GM18505 (cell line): ENCODE results near the gene ARHGAP22.

Experiments
- ATAC-seq: cut with Tn5 transposase; IDR thresholded peaks from one replicate; pipeline ENCODE4 v1.9.1; 2021; ENCODE audit not compliant: unreplicated experiment
- POLR2A ChIP-seq: IDR thresholded peaks from 4 replicates; pipeline ENCODE4 v1.6.1; 2011; ENCODE audit warnings: borderline replicate concordance; ENCODE audit not compliant: insufficient read depth, insufficient read length; ENCODE audit errors: extremely low read depth

Gene ARHGAP22

DNA sequence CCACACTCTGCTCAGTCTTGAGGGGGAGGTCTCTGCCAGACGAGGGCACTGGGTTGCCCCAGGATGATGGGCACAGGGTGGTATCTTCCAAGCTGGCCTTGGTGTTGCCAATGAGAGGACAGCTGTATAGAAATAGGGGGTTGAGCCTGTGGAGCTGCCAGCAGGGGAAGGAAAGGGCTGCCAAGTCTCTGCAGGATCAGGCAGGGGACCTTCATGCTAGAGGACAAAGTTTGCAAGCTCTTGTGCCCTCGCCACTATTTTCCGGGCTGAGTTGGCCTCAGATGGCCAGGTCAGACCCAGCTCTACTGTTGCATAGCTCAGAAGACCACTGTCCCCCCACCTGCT is 68.7 kb downstream of the ARHGAP22 start:
- TF ChIP-seq POLR2A, result no peak
- ATAC-seq, result no peak

DNA sequence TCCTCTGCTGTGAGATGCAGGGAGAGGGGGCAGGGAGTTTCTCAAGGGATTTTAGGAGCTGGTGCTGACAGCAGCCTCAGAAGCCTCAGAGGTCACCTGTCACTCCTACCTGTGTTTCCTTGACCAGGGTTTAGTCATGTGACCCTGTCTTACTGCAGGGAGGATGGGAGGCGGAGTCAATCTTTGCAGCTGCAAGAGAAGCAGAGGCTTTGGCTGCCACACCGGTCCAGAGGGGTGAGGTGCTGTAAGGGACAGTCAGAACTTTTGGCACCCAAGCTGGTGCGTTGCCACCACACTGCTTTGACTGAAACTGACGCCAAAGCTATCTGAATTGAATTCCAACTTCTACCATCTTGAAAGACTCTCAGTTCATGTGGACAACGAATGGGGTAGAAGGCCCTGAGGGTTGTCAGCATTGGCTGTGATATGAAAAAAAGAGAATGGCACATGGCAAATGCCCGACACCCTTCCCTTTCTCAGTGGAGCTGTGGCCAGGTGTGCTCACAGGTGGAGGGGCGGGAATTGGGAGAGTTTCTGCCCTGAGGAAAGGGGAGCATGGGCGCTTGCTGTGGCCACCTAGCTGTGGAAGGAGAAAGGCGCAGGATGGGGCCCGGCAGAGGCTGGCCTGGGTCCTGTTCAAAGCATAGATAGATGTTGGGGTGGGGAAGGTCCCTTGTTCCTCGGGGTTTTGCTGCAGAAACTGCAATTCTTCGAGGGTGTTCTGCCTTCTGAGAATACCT is 69.3 kb downstream of the ARHGAP22 start:
- no peak for TF ChIP-seq POLR2A
- ATAC-seq, result no peak

GRCh38 chr10:48533951-48534720 is 70.7 kb downstream of the ARHGAP22 start:
- no peak for ATAC-seq
- TF ChIP-seq POLR2A, result no peak

GRCh38 chr10:48533540-48533939 is 71.3 kb downstream of the ARHGAP22 start:
- no peak for ATAC-seq
- TF ChIP-seq POLR2A, result no peak

DNA sequence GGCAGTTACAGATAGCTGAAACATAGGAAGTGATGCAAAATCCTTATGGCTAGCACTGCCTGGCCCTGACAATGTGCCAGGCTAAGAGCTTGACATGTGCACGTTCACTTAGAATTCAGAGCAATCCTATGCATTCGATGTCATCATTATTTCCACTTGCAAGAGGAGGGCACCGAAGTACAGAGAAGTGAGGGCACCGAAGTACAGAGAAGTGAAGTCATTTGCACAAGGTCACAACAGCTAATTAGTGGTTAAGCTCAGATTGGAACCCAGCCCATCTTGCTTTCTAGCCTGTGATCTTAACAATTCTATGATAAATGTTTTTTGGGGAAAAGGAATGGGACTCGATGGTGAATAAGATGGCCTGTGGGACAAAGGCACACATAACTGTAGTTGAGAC is 73.4 kb downstream of the ARHGAP22 start:
- ATAC-seq, result no peak
- TF ChIP-seq POLR2A, result no peak

GRCh38 chr10:48529331-48529730 is 75.5 kb downstream of the ARHGAP22 start:
- no peak for TF ChIP-seq POLR2A

GRCh38 chr10:48527756-48528155 is 77.1 kb downstream of the ARHGAP22 start:
- ATAC-seq, result no peak
- no peak for TF ChIP-seq POLR2A

More at GRCh38 chr10:48529331-48529730, 75.5 kb downstream of the ARHGAP22 start:
- no peak for ATAC-seq

GRCh38 chr10:48526846-48527505 is 77.9 kb downstream of the ARHGAP22 start:
- no peak for ATAC-seq
- no peak for TF ChIP-seq POLR2A

DNA sequence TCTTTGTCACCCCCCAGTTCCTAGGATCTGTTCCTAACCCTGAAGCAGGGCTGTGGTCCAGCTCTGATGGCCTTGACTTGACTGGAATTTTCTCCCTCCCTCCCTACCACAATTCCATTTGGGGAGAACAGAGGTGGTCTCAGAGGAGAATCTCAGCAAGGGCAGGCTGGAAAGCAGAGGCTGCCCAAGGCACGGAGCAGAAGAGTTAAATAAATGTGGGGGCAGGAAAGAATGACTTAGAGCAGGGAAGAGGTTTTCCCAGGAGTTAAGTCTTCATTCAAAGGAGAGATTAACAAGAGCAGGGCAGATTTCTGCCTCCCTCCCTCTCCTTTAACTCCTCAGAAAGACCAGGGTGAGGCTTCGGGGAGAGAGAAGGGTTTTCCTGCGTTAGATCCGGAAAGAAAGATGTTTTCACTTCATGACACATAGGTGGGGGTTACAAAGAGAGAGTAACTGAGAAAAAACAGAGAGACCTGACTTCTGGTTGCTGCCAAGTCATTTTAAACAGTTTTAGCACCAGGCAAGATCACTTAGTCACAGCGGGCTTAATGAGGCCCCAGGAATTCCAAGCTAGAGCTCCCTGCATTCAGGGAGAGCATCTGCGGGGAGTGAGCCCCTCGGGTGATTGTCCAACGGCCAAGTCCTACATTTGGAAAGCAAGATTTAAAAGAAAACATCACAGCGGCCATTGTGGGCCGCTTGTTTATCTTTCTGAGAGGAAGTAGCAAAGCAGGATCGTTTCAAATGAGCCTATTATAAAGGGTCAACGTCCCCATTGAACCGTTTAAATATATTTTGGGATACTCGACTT is 78.7 kb downstream of the ARHGAP22 start:
- no peak for ATAC-seq
- TF ChIP-seq POLR2A, result no peak

- ATAC-seq, result no peak
- TF ChIP-seq POLR2A, result no peak
Measured at GRCh38 chr10:48525113-48525512, 79.8 kb downstream of the ARHGAP22 start.

DNA sequence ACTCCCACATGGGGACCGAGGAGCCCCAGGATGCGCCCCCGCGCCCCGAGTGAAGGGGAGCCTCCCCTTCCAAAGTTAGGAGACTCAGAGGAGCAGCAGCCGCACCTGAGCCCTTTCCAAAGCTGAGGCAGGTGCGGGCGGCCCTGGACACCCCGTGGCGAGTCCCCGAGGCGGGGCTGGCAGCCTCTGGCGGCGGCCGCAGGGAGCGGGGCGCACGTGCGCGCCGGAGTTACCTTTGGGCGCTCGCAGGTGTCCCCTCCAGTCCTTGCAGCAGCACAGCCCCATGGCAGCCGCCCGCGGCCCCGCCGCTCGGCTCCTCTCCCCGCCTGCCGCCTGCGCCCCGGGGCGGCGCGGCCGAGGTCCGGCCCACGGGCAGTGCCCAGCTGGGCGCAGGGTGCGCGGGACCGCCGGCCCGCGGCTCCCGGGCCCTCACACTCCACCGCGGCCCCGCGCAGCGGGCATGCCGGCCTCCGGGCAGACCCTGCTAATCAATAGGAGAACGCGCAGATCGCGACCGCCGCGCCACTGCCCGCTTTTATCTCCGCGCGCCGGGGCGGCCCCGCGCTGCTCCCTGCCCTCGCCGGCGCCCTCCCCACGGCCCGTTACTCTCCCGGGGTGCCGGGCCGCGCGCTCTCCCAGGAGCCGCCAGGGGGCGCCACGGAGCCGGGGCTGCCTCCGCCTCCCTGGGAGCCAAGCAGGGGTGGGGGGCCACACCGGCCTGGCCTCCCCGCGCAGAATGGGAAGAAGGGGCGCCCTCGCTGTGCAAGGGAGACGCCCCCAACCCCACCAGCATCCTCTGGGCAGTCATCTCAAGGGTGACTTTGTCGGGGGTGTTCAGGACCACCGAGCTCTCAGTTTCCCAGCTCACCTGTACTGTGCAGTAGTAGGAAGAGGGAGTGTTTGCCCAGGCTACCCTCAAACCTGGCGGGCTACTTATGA is 80.8 kb downstream of the ARHGAP22 start:
- TF ChIP-seq POLR2A, result no peak
- no peak for ATAC-seq

GRCh38 chr10:48523212-48523819 is 81.6 kb downstream of the ARHGAP22 start:
- no peak for ATAC-seq
- TF ChIP-seq POLR2A, result no peak
